Measurements from ENCODE around the gene TBXA2R.
A peak's percentile ranks its signal among the peaks of the same experiment; 100 is the strongest.
"Not testable (repeated sequence)": the region's sequence is repeated elsewhere in the genome, so short reads cannot be mapped to it uniquely, and the experiment has no call there.

The TBXA2R gene
- total RNA-seq = 0.19 to 3.2 (median 1.2) reads per million in 4 experiments

GRCh38 chr19:3606690-3607289, at the start of gene TBXA2R:
TSS of gene TBXA2R (minus strand) at chr19:3606875. CDS start at chr19:3600634, 6,241 bp downstream.
- peak; percentile 71 for DNase-seq

GRCh38 chr19:3656073-3656746, 49.5 kb upstream of the TBXA2R start:
- DNase-seq = no peak

- no peak for DNase-seq
Measured at GRCh38 chr19:3655402-3656072, 48.9 kb upstream of the TBXA2R start.

GRCh38 chr19:3653865-3654513, 47.3 kb upstream of the TBXA2R start:
- no peak for DNase-seq

- DNase-seq = no peak
Measured at GRCh38 chr19:3653081-3653795, 46.6 kb upstream of the TBXA2R start.

- no peak for DNase-seq
Measured at GRCh38 chr19:3652422-3652821, 45.7 kb upstream of the TBXA2R start.

- no peak for DNase-seq
Measured at GRCh38 chr19:3651684-3652083, 45.0 kb upstream of the TBXA2R start.

- no peak for DNase-seq
Measured at GRCh38 chr19:3649888-3650287, 43.2 kb upstream of the TBXA2R start.

GRCh38 chr19:3648037-3648905, 41.6 kb upstream of the TBXA2R start:
- DNase-seq = no peak

- not testable (repeated sequence) for DNase-seq
Measured at GRCh38 chr19:3647102-3647501, 40.4 kb upstream of the TBXA2R start.

- DNase-seq = no peak
Measured at GRCh38 chr19:3646336-3647092, 39.8 kb upstream of the TBXA2R start.

GRCh38 chr19:3645726-3646125, 39.1 kb upstream of the TBXA2R start:
- DNase-seq = no peak

GRCh38 chr19:3645067-3645396, 38.4 kb upstream of the TBXA2R start:
- no peak for DNase-seq

- DNase-seq = no peak
Measured at GRCh38 chr19:3644351-3645066, 37.8 kb upstream of the TBXA2R start.

- no peak for DNase-seq
Measured at GRCh38 chr19:3643674-3644313, 37.1 kb upstream of the TBXA2R start.

- DNase-seq = no peak
Measured at GRCh38 chr19:3642987-3643673, 36.5 kb upstream of the TBXA2R start.

GRCh38 chr19:3642296-3642695, 35.6 kb upstream of the TBXA2R start:
- no peak for DNase-seq

- DNase-seq = no peak
Measured at GRCh38 chr19:3641515-3642269, 35.0 kb upstream of the TBXA2R start.

GRCh38 chr19:3639479-3639878, 32.8 kb upstream of the TBXA2R start:
- no peak for DNase-seq

Data from effector CD8-positive, alpha-beta T cell (primary cell).